NCI-H510A treated with DMSO at 0.1 percent for 48 hours (cell line): ENCODE data around the gene ARVCF.

ENCODE experiments used
- DNase-seq: peaks from one replicate; lab custom pipeline; 2025; lab: John Stamatoyannopoulos, UW

The ARVCF gene

DNA sequence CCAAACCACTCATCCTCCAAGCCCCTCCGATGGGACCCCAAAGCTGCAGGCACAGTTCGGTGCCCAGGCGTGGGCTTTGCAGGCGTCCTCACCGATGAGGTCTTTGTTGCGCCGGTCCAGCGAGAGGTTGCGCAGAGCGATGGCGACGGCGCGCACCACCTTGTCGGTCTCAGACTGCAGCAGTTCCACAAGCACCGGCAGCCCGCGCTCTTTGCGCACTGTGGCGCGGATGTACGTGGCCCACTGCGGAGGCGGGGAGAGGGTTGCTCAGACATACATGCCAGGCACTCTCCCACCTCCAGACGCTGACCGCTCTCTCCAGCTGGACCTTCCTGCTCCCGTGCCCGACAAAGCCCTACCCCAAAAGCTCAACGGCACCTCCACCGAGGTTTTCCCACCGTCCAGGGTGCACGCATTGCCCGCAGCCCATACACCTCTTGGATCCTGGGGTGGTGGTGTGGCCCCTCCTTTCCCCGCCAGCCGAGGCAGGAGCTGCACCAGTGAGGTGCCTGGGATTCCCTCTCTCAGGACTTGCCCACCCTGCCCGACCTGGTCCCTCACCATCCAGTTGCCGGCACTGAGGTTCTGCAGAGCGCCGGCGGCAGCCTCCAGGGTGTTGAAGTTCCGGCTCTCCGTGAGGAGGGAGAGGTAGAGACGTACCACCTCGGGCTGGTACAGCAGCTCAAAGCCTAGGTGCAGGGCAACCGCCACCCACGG, 42.9 kb downstream of the ARVCF start:
- no peak for DNase-seq

DNA sequence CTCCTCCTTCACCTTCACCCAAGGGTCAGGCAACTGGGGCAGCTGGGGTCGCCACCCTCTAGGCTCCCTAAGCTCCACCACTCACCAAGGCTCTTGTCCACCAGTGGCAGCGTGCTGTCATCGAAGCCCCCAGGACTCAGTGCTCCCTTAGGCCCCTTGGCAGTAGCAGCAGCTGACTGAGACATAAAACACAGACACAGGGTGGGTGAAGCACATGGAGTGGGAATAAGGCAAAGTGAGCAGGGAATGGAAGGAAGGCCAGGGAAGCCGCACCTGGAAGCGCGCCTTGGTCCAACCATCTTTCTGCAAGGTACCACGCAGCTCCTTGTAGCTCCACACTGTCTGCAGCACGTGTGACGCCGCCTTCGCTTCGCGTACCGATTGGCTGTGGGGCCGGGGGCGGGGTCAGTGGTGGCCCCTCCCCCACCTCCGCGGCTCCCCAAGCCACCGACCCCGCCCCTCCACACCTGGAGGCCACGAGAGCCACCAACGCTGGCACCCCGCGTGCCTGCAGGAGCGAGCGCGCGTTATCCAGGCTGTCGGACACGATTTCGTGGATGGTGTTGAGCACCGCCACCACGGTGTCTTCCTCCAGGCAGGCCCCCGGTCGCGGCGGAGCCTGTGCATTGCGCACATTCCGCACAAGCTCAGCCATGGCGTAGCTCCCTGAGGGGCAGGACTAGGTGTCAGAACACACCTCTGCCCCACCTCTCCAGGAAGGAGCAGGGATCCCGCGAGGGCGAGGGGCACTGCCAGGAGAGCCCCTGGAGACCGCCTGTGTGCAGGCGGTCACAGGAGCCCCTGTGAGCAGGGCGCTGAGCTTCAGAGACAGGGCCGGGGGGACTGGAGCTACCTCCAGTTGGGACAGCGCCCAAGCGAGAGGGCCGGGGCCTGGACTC, 43.7 kb downstream of the ARVCF start:
- no peak for DNase-seq

DNA sequence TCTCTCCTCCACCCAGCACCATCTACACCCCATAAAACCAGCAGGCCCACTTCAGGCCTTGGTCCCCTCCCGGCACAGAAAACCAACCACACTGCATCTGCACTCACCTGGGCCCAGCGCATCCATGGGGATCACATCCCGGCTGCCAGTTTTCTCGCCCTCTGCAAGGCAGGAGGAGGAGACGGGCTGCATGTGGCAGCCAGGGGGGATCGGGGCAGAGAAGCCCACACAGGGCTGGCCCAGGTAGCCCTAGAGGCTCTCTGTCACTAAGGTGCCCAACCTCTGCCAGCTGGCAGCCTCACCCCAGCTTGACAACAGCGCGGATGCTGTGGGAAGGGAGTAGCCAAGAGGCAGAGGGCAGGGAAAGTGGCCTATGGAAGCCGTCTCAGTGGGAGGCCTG, 44.4 kb downstream of the ARVCF start:
- DNase-seq, result no peak

DNA sequence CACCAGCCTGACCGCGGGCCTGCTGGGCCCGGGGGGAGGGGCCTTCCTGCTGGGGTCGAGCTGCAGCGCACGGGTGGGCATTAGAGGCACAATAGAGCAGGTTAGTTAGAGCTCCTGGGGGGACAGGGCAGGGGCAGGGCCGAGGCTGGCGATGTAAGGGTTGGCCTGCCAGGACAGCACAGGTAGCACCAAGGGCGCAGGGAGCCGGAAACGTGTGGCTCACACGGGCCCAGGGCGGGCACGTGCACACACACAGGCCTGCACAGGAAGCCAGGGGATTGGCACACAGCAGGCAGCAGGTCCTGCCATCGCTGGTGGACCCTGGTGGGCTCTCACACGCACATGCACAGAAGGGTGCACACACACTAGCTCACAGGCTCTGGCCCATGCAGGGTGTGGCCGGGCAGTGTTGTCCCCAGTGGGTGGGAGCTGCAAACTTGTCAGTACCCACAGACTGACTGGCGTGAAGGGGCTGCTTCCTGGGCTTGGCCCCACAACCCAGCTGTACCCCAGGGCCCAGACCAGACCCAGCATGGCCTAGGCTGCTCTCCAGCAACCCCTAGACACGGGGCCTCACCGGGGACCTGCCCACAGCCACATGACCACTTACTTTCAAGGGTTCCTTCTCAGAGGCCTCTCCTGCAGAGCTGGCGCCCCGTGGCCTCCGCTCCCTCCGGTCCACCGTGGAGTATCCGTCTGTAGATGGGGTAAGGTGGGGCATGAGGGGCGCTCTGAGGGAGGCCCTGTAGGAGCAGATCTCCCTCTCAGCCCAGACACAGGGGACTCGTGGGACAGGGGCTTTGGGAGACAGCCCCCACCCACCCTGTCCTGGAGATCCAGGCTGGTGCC, 45.1 kb downstream of the ARVCF start:
- no peak for DNase-seq

DNA sequence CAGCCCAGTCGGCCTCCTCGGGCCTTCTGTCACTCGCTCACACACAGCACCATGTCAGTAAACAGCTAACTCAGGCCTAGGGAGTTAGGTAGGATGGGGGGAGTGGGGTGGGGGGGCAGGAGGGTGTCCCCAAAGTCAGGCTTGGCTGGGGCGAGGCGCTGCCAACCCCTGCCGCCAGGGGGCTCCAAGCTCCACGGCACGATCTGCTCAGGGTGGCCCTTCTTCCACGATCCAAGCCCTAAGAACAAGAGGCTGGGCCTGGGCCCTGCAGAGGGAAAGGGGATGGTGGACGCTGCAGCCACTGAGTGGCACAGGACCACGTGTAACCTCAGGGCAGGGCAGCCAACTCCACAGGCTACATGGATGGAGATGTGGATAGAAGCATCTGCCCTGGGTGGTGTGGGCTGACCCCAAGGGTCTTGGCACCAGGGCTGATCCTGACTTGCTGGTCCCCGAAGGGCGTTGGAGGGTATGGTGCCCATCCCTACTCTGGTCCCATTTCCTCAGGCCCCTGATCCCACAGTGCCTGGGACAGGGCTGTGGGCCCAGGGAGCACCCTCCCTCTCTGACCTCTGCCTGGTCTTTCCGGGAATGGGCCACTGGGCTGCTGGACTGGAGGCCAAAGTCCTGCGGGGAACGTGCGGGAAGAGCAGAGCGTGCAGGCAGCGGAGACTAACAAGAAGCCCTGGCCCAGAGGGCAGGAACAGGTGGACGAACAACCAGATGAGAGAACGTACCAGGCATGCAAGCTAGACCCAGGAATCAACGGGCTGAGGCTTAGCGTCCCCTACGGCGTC, 45.9 kb downstream of the ARVCF start:
- DNase-seq, result peak; percentile 28

DNA sequence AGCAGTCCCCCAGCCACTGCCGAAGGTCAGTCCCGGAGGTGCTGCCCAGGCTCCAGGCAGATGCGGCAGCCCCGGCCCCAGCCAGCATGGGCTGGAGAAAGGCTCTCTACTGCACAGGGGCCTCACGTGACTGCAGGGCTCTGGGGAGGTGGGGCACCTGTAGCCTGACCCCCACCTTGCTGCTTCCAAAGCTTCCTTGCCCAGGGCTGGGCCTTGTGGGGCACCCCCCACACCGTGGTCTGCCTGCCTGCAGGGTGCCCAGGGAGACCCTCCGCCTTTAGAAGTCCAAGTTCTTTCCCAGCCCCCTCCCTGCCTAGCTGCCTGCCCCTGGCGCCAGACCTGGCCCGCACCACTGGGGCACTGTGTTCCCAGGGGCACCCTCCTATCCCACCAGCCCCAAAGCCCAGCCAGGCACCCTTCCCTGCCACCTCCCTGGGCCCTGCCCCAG, 46.6 kb downstream of the ARVCF start:
- DNase-seq, result no peak

GRCh38 chr22:19969141-19969928, 47.3 kb downstream of the ARVCF start:
- no peak for DNase-seq

GRCh38 chr22:19968450-19968891, 48.2 kb downstream of the ARVCF start:
- DNase-seq, result no peak

- DNase-seq, result no peak
Observed at GRCh38 chr22:19967850-19968449, 48.7 kb downstream of the ARVCF start.

DNA sequence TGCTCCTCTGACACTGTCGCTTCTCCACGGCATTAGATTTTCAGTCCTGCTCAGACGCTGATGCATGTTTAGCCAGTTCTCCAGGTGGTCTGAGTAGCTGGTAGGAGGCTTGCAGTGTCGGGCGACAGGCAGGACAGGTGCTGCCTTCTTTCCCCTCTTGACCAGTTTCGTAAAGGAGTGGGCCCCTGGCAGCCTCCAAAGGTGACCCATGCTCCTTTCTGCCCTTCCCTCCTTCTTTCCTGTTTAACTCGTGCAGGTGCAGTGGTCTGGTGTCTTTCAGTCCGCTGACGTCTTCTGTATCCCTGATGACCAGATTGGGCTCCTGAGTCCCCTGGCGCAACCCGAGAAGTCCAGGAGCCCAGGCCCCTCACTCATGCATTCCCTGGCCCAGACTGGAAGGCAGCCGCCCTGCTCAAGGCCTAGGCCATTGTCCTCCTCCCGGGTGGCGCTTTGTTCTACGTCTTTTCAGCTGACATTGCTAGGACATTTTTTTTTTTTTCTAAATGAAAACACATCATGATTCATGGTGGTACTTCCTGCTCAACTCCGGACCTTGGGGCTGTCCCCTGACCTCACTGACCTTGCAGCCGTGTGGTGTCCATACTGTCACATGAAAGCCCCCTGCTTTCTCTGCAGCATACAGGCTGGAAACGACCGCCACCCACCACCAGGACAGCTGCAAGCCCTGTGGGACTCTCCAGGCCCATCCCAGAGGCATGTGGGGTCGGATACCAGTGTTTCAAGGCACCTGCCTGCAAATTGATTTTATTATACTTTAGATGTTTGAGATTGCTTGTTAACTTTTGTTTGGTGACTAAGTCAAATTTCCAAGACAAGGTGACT, 49.5 kb downstream of the ARVCF start:
- no peak for DNase-seq

- DNase-seq, result no peak
Observed at GRCh38 chr22:19965771-19966709, 50.6 kb downstream of the ARVCF start.

GRCh38 chr22:19964701-19965386, 51.8 kb downstream of the ARVCF start:
- DNase-seq, result no peak

- no peak for DNase-seq
Observed at GRCh38 chr22:19963863-19964642, 52.6 kb downstream of the ARVCF start.

DNA sequence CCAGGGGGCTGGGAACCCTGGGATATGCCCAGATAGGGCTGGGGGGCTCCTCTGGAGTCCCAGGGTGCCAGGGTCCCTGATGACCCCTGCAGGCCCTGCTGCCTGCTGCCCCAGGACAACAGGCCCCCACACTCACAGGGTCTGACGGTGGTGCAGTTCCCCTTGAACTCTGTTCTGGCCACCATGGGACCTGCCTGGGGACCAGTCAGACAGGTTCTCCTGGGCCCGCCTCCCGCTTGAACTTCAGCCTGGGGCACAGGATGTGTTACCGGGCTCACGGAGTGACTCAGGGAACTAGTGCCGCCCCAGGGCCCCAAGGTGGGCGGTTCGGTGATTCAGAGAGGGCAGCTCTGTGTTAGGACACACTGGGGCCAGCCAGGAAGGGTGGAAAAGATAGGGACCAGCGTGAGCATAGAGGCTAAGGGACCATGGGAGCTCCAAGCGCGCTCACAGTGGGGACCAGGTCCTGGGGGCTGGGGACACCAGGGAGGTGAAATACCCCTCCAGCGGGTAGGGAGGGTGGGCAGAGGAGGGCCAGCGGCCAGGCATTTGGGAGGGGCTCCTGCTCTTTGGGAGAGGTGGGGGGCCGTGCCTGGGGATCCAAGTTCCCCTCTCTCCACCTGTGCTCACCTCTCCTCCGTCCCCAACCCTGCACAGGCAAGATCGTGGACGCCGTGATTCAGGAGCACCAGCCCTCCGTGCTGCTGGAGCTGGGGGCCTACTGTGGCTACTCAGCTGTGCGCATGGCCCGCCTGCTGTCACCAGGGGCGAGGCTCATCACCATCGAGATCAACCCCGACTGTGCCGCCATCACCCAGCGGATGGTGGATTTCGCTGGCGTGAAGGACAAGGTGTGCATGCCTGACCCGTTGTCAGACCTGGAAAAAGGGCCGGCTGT, 53.5 kb downstream of the ARVCF start:
- peak; percentile 53 for DNase-seq

DNA sequence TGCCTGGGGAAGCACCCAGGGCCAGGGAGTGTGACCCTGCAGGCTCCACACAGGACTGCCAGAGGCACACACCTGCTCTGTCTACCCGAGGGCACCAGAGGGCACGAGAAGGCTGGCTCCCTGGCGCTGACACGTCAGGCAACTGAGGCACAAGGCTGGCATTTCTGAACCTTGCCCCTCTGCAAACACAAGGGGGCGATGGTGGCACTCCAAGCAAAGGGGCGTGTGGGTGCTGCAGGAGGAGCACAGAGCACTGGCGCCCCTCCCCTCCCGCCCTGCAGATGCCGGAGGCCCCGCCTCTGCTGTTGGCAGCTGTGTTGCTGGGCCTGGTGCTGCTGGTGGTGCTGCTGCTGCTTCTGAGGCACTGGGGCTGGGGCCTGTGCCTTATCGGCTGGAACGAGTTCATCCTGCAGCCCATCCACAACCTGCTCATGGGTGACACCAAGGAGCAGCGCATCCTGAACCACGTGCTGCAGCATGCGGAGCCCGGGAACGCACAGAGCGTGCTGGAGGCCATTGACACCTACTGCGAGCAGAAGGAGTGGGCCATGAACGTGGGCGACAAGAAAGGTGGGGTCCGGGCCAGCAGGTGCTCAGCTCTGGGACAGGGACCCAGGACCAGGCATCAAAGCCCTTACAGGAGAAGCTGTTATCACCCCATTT, 54.2 kb downstream of the ARVCF start:
- DNase-seq, result peak; percentile 61
